CD14-positive monocyte (primary cell): ENCODE results near the gene ATP1A2. TPM values are rescaled to one million over a fixed set of nuclear protein-coding genes. Genes with fewer than 3 reads are reported as not detected.

Source experiments
- DNase-seq, 3 donors: peaks; one replicate each; pipeline ENCODE4 v3.0.0-alpha.2; 2011 to 2022
- H2AFZ ChIP-seq: 2 replicates; pipeline ENCODE4 v1.6.0; 2012; ENCODE audit warnings: mild to moderate bottlenecking, low read depth, low read length, inconsistent platforms; ENCODE audit not compliant: insufficient read depth, poor library complexity, severe bottlenecking
- H3K27ac ChIP-seq, 2 donors: 1 replicate in 1 of 2; 2 replicates in 1 of 2; pipeline ENCODE4 v1.5.1; 2012 to 2013; ENCODE audit warnings: low read length in 2 of 2, control low read depth in 1 of 2, inconsistent platforms in 1 of 2, low read depth in 1 of 2, mild to moderate bottlenecking in 1 of 2
- H3K27me3 ChIP-seq, 2 donors: one replicate each; pipeline versions ENCODE4 v1.6.0 to v1.6.1; 2011 to 2013; ENCODE audit warnings: low read length in 2 of 2; ENCODE audit not compliant: control insufficient read depth in 2 of 2, insufficient read depth in 2 of 2
- H3K36me3 ChIP-seq, 2 donors: replicated peaks in 1 of 2; 1 replicate in 1 of 2; 2 replicates in 1 of 2; pipeline versions ENCODE4 v1.5.1 to v1.6.1; 2012 to 2013; ENCODE audit warnings: low read length in 2 of 2, control low read depth in 1 of 2, inconsistent platforms in 1 of 2, mild to moderate bottlenecking in 1 of 2; ENCODE audit not compliant: insufficient read depth in 2 of 2, control insufficient read depth in 1 of 2
- H3K4me1 ChIP-seq, 2 donors: 1 replicate in 1 of 2; 2 replicates in 1 of 2; pipeline versions ENCODE4 v1.5.1 to v1.6.1; 2012 to 2013; ENCODE audit warnings: low read length in 2 of 2, control low read depth in 1 of 2, inconsistent platforms in 1 of 2, mild to moderate bottlenecking in 1 of 2, moderate library complexity in 1 of 2; ENCODE audit not compliant: insufficient read depth in 2 of 2, control insufficient read depth in 1 of 2
- H3K4me2 ChIP-seq: replicated peaks from 2 replicates; pipeline ENCODE3; 2012; ENCODE audit warnings: low read length, moderate library complexity, mild to moderate bottlenecking; ENCODE audit not compliant: poor library complexity, severe bottlenecking; ENCODE audit errors: extremely low read depth
- H3K4me3 ChIP-seq, 3 experiments: fragments of 200-600 bp in 1 of 3; sonication (generic) in 1 of 3; replicated peaks in 1 of 3; 1 replicate in 2 of 3; 2 replicates in 1 of 3; pipeline ENCODE4 v1.5.1; 2011 to 2013; ENCODE audit warnings: low read length in 3 of 3, mild to moderate bottlenecking in 3 of 3, control low read depth in 2 of 3, low read depth in 2 of 3, inconsistent platforms in 1 of 3, moderate library complexity in 1 of 3
- H3K79me2 ChIP-seq: 2 replicates; pipeline ENCODE4 v1.6.0; 2012; ENCODE audit warnings: mild to moderate bottlenecking, control low read depth, inconsistent platforms, low read length, moderate library complexity; ENCODE audit not compliant: insufficient read depth
- H3K9ac ChIP-seq: 2 replicates; pipeline ENCODE4 v1.6.0; 2017; ENCODE audit warnings: low read length, mild to moderate bottlenecking; ENCODE audit not compliant: insufficient read depth, poor library complexity, severe bottlenecking
- H3K9me3 ChIP-seq, 2 donors: replicated peaks in 1 of 2; 1 replicate in 1 of 2; 2 replicates in 1 of 2; pipeline versions ENCODE4 v1.5.1 to v1.6.1; 2012 to 2013; ENCODE audit warnings: low read length in 2 of 2, control low read depth in 1 of 2; ENCODE audit not compliant: control insufficient read depth in 1 of 2, insufficient read depth in 1 of 2
- H4K20me1 ChIP-seq: 2 replicates; pipeline ENCODE4 v1.6.0; 2012; ENCODE audit warnings: mild to moderate bottlenecking, low read length, control low read depth, moderate library complexity; ENCODE audit not compliant: insufficient read depth
- H3K27ac Mint-ChIP-seq, 7 donors: one replicate each; pipeline ENCODE4 v1.8.0; 2020; ENCODE audit warnings: mild to moderate bottlenecking in 7 of 7, mixed read lengths in 7 of 7, moderate library complexity in 6 of 7, inconsistent platforms in 2 of 7
- H3K27me3 Mint-ChIP-seq, 3 donors: one replicate each; pipeline ENCODE4 v1.8.0; 2021 to 2022; ENCODE audit warnings: low read depth in 3 of 3, mild to moderate bottlenecking in 3 of 3, mixed read lengths in 3 of 3, moderate library complexity in 3 of 3, inconsistent platforms in 1 of 3
- H3K36me3 Mint-ChIP-seq, 2 donors: one replicate each; pipeline ENCODE4 v1.8.0; 2020; ENCODE audit warnings: mixed read lengths in 2 of 2, inconsistent platforms in 1 of 2, mild to moderate bottlenecking in 1 of 2
- H3K4me1 Mint-ChIP-seq: one replicate; pipeline ENCODE4 v1.8.0; 2020; ENCODE audit warnings: mild to moderate bottlenecking, mixed read lengths
- H3K4me3 Mint-ChIP-seq, 2 donors: one replicate each; pipeline ENCODE4 v1.8.0; 2020; ENCODE audit warnings: mild to moderate bottlenecking in 2 of 2, mixed read lengths in 2 of 2, moderate library complexity in 1 of 2
- H3K9me3 Mint-ChIP-seq, 7 donors: one replicate each; pipeline ENCODE4 v1.8.0; 2020 to 2022; ENCODE audit warnings: mixed read lengths in 7 of 7, mild to moderate bottlenecking in 6 of 7, moderate library complexity in 6 of 7, inconsistent platforms in 2 of 7
- WGBS: methylation state at CpG from one replicate; pipeline ENCODE4 v1.1.5; 2013; ENCODE audit warnings: missing lambda C conversion rate; ENCODE audit not compliant: insufficient coverage; 5-methylcytosine and 5-hydroxymethylcytosine counted together
- intact Hi-C, 2 donors: fragments of 100-400 bp; cut with micrococcal nuclease; formaldehyde crosslinking; loops; one replicate each; pipeline versions ENCODE4 v1.15.0 to v1.15.1; 2023
- polyA plus RNA-seq, 3 donors: library from polyadenylated mRNA; depleted of rRNA in 1 of 3; unstranded in 2 of 3; stranded (reverse) in 1 of 3; fragments of 300-500 nt in 2 of 3; fragments of >200 nt in 1 of 3; fragmentation: Illumina TruSeq in 2 of 3; gene quantifications; 1 replicate in 2 of 3; 2 replicates in 1 of 3; pipeline ENCODE4 v1.2.3, GENCODE V29; 2012 to 2021
- TF ChIP-seq, protein P1 (sequence below): fragments of 200-600 bp; IDR thresholded peaks from one replicate; pipeline ENCODE4 v1.8.0; 2022; ENCODE audit warnings: antibody characterized with exemption, mild to moderate bottlenecking

Gene ATP1A2
- polyA plus RNA-seq, 3 donors: 0.03 TPM; not detected in 2

DNA sequence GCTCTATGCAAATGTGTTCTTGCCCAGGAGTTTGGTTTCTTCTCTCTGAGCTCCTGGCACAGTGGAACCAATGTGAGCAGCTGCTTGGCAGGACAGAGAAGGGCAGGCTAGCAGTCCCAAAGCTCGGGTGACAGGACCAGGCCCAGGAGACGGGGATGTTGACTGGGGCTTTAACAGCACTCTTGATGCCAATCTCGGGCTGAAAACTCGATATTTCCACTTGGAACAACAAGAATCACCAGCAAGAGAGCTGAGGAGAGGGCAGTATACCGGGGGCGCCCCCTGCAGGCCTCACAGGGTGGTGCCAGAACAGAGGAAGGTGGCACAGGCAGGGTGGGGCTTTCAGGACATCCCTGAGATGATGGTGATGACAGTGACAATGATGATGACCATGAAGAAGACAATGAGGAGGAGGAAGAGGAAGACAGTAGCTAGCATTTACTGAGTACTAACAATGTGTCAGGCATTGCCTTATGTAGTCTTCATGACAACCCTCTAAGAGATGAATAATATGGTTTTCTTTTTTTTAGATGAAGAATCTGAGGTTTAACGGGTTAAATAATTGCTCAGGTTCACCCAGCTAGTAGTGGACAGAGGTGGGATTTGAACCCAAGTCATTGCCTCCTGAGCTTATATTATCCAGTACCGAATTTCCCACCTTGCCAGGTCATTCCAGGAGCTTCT lies 36.9 kb upstream of the ATP1A2 start:
- Histone ChIP-seq H3K9me3 (no peaks in the 10 kb centered on the region), H3K4me2 (no peak overlapping the region), H3K9ac (no peak overlapping the region), H2AFZ (no peak overlapping the region), H3K27me3 (peaks cover 27 to 42% of the 10 kb centered on the region in 2 donors), H3K4me1 (peaks cover 46 to 50% of the 10 kb centered on the region in 2 donors), H3K4me3 (no peak overlapping the region), H3K36me3 (no peaks in the 10 kb centered on the region), H3K27ac (no peak overlapping the region), H3K79me2 (no peaks in the 10 kb centered on the region), H4K20me1 (no peaks in the 10 kb centered on the region)
- Mint-ChIP-seq H3K36me3 (no peaks in the 10 kb centered on the region), H3K4me3 (no peak overlapping the region), H3K27me3 (peaks cover 23 to 41% (median 32%) of the 10 kb centered on the region in 3 donors), H3K27ac (peak overlapping the region in 1 of 7 donors; percentile 21), H3K9me3 (no peaks in the 10 kb centered on the region), H3K4me1 (peaks cover 39% of the 10 kb centered on the region)
- peak; percentile 48 to 85 (median 53) for DNase-seq
- intact Hi-C loops: no loop called here
- 9% methylated on average over 4 of the region's 8 CpGs for WGBS
- TF ChIP-seq, protein P1, sequence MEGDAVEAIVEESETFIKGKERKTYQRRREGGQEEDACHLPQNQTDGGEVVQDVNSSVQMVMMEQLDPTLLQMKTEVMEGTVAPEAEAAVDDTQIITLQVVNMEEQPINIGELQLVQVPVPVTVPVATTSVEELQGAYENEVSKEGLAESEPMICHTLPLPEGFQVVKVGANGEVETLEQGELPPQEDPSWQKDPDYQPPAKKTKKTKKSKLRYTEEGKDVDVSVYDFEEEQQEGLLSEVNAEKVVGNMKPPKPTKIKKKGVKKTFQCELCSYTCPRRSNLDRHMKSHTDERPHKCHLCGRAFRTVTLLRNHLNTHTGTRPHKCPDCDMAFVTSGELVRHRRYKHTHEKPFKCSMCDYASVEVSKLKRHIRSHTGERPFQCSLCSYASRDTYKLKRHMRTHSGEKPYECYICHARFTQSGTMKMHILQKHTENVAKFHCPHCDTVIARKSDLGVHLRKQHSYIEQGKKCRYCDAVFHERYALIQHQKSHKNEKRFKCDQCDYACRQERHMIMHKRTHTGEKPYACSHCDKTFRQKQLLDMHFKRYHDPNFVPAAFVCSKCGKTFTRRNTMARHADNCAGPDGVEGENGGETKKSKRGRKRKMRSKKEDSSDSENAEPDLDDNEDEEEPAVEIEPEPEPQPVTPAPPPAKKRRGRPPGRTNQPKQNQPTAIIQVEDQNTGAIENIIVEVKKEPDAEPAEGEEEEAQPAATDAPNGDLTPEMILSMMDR: peak; percentile 96

DNA sequence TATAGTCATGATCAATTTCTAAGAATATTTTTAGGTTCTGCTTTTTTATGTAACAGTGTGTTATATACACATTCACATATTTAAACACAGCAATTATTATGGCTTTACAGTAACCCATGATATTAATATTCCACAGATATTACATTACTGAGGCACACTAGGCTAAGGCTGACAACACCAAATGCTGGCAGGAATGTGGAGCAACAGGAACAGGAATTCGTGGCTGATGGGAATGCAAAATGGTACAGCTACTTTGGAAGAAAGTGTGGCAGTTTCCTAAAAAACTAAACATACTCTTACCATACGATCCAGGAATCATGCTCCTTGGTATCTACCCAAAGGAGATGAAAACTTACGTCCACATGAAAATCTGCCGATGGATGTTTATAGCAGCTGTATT lies 36.1 kb upstream of the ATP1A2 start:
- no peaks in the 10 kb centered on the region for H3K9me3 ChIP-seq
- H3K27me3 Mint-ChIP-seq: peaks cover 28 to 48% (median 36%) of the 10 kb centered on the region in 3 donors
- intact Hi-C loops: no loop called here

More for the DNA sequence above, 36.1 kb upstream of the ATP1A2 start:
- peaks cover 0 to 3% of the 10 kb centered on the region in 2 donors for H3K36me3 Mint-ChIP-seq
- H3K9me3 Mint-ChIP-seq: peaks cover 0 to 4% (median 0%) of the 10 kb centered on the region in 7 donors
- 94% methylated on average over 3 of the region's 4 CpGs for WGBS
- Histone ChIP-seq H3K4me1 (peaks cover 45 to 53% of the 10 kb centered on the region in 2 donors), H3K27ac (no peak overlapping the region), H3K79me2 (no peaks in the 10 kb centered on the region), H3K9ac (no peak overlapping the region), H3K36me3 (no peaks in the 10 kb centered on the region), H2AFZ (no peak overlapping the region), H3K4me3 (no peak overlapping the region), H3K4me2 (no peak overlapping the region), H4K20me1 (no peaks in the 10 kb centered on the region), H3K27me3 (peaks cover 27 to 49% of the 10 kb centered on the region in 2 donors)
- TF ChIP-seq, protein P1: no peak
- peaks cover 43% of the 10 kb centered on the region for H3K4me1 Mint-ChIP-seq
- no peak overlapping the region for H3K27ac Mint-ChIP-seq
- DNase-seq: no peak
- H3K4me3 Mint-ChIP-seq: no peak overlapping the region
